PFSK-1 (cell line): Measurements from ENCODE around the gene NRL.

Source experiments
- FOXP2 ChIP-seq: optimal IDR thresholded peaks from 2 replicates; pipeline ENCODE3; 2011; ENCODE audit warnings: borderline replicate concordance, control low read depth, inconsistent platforms; ENCODE audit not compliant: insufficient read depth; ENCODE audit errors: extremely low read length, extremely low read depth
- POLR2AphosphoS5 ChIP-seq: IDR thresholded peaks from 2 replicates; pipeline ENCODE4 v1.6.1; 2012; ENCODE audit warnings: low read depth, mild to moderate bottlenecking, control low read depth, low read length, moderate library complexity
- SIN3A ChIP-seq: IDR thresholded peaks from 2 replicates; pipeline ENCODE4 v1.6.1; 2012; ENCODE audit warnings: mild to moderate bottlenecking, low read length, moderate library complexity, borderline replicate concordance; ENCODE audit not compliant: insufficient read depth
- TAF1 ChIP-seq: IDR thresholded peaks from 2 replicates; pipeline ENCODE4 v1.6.1; 2012; ENCODE audit warnings: low read length, control low read depth, borderline replicate concordance; ENCODE audit not compliant: insufficient read depth
- TF ChIP-seq, protein P1 (sequence below), 2 experiments: IDR thresholded peaks; 2 replicates each; pipeline versions ENCODE4 v1.6.1 to v1.8.0; 2011 to 2012; ENCODE audit warnings: low read depth in 2 of 2, low read length in 2 of 2, control low read depth in 1 of 2, inconsistent platforms in 1 of 2, mild to moderate bottlenecking in 1 of 2, moderate library complexity in 1 of 2; ENCODE audit not compliant: insufficient read depth in 1 of 2

NRL gene

DNA sequence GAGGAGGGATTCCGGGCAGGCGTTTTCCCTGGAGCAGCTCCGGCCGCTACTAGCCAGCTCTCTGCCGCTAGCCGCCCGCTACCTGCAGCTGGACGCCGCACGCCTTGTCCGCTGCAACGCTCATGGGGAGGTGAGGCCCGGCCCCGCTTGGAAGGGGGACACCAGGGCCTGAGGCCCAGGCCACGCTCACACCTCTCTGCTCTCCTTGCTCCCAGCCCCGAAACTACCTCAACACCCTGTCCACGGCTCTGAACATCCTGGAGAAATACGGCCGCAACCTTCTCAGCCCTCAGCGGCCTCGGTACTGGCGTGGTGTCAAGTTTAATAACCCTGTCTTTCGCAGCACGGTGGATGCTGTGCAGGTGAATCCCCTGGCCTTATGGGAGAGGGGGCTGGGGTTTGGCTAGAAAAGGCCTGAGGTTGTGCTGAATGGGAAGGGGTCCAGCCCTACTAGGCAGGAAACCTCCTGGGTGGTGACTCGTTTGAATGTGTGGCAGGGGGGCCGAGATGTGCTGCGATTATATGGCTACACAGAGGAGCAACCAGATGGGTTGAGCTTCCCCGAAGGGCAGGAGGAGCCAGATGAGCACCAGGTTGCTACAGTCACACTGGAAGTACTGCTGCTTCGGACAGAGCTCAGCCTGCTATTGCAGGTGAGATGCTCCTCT, 33.1 kb upstream of the NRL start:
- no peak for TF ChIP-seq SIN3A
- no peak for TF ChIP-seq TAF1
- no peak for TF ChIP-seq POLR2AphosphoS5
- TF ChIP-seq, protein P1, sequence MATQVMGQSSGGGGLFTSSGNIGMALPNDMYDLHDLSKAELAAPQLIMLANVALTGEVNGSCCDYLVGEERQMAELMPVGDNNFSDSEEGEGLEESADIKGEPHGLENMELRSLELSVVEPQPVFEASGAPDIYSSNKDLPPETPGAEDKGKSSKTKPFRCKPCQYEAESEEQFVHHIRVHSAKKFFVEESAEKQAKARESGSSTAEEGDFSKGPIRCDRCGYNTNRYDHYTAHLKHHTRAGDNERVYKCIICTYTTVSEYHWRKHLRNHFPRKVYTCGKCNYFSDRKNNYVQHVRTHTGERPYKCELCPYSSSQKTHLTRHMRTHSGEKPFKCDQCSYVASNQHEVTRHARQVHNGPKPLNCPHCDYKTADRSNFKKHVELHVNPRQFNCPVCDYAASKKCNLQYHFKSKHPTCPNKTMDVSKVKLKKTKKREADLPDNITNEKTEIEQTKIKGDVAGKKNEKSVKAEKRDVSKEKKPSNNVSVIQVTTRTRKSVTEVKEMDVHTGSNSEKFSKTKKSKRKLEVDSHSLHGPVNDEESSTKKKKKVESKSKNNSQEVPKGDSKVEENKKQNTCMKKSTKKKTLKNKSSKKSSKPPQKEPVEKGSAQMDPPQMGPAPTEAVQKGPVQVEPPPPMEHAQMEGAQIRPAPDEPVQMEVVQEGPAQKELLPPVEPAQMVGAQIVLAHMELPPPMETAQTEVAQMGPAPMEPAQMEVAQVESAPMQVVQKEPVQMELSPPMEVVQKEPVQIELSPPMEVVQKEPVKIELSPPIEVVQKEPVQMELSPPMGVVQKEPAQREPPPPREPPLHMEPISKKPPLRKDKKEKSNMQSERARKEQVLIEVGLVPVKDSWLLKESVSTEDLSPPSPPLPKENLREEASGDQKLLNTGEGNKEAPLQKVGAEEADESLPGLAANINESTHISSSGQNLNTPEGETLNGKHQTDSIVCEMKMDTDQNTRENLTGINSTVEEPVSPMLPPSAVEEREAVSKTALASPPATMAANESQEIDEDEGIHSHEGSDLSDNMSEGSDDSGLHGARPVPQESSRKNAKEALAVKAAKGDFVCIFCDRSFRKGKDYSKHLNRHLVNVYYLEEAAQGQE (IDR thresholded peaks at IDR 0.05; ENCODE audit: insufficient read depth in 1 of 2, low read depth in 2 of 2, low read length in 2 of 2): no peak
- TF ChIP-seq FOXP2: no peak

DNA sequence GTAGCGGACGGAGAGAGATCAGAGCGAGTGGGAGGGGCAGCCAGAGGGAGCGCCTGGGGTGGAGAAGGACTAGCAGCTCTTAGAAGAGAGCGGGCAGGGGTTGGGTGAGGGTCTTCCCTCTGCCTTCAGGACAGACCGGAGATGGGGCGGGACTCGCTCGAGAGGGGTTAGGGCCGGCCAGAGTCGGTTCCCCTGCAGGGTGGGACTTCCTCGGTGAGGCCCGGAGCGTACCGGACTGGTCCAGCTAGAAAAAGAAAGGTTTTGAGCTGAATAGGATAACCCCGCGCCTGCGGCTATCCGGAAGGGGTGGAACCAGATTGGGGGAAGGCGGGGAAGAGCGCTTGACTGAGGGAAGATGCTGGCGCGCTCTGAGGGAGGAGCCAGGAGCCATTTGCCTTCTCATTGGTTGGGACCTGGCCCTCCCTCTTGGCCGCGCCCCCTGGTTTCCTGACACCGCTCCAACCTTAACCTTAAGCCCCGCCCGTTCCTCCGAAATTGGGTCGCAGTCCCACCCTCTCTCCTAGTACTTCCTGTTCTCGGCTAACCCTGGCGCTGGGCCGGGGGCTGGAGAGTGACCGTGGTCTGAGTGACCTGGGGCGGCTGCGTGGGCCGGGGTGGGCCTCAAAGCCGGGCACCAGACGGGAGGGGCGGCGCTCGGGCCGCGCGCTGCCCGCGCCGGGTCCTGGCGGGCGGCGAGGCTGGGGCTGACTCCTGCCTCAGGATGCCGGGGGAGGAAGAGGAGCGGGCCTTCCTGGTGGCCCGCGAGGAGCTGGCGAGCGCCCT, 32.4 kb upstream of the NRL start, which contains the start of gene RNF31:
Gene RNF31 (plus strand): TSS at position 521 of the 783 bp plus-strand sequence. CDS start 201 bp downstream, at position 722.
- TF ChIP-seq, protein P1 (IDR thresholded peaks at IDR 0.05; ENCODE audit: insufficient read depth in 1 of 2, low read depth in 2 of 2, low read length in 2 of 2): no peak
- TF ChIP-seq TAF1 (peak; percentile 45; the same call in 1 of the 2 replicates), POLR2AphosphoS5 (peak; percentile 62; the same call in 1 of the 2 replicates), SIN3A (no peak)

DNA sequence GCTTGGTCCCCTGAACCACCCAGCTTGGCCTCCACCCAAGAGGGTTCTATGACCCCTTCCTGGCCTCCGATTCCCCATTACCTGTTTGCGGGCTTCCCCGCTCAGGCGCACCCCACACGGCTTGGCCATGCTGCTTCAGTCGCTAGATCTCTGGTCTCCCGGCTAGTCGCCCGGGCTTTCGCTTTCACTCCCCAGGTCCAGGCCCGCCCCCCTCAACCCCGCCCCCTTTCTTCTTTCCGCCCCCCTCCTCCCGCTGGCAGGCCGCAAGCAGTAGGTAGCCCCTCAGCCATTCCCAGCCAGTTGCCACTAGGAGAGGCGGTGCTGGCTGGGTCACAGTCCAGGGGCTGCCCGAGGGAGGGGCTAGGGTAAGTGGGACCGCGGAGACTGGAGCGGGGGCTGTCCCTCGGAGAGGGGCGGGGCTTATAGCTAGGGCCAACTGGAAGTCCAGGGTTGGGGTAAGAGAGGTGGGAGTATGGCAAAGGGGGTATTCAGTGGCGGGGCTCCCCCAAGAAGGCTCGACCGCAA, 31.8 kb upstream of the NRL start, which contains the start of gene PSME2:
Gene PSME2 (minus strand): TSS at position 158 of the 525 bp plus-strand sequence. CDS start 29 bp downstream, at position 129.
- TF ChIP-seq, protein P1 (IDR thresholded peaks at IDR 0.05; ENCODE audit: insufficient read depth in 1 of 2, low read depth in 2 of 2, low read length in 2 of 2): no peak
- TF ChIP-seq TAF1: no peak
- TF ChIP-seq POLR2AphosphoS5: no peak; the same call in 1 of the 2 replicates
- no peak for TF ChIP-seq SIN3A
- TF ChIP-seq FOXP2: no peak

GRCh38 chr14:24145690-24146452, 31.1 kb upstream of the NRL start:
- TF ChIP-seq TAF1 (no peak), FOXP2 (no peak), SIN3A (no peak), POLR2AphosphoS5 (no peak)
- TF ChIP-seq, protein P1 (IDR thresholded peaks at IDR 0.05; ENCODE audit: insufficient read depth in 1 of 2, low read depth in 2 of 2, low read length in 2 of 2): no peak
